OCI-LY3 (cell line): ENCODE data around the gene FNDC11.

Experiments used
- H2AFZ ChIP-seq: fragments of 200-600, 300-600 bp; shearing (Covaris generic); 2 replicates; pipeline ENCODE4 v1.6.0; 2014; ENCODE audit warnings: antibody characterized with exemption, low read depth, low read length
- H3K27ac ChIP-seq: fragments of 200-600, 300-600 bp; sonication (generic); 2 replicates; pipeline ENCODE4 v1.5.1; 2014; ENCODE audit warnings: mild to moderate bottlenecking, low read length, moderate library complexity, mixed read lengths
- H3K27me3 ChIP-seq: fragments of 200-600, 300-600 bp; sonication (generic); 2 replicates; pipeline ENCODE4 v1.6.1; 2014; ENCODE audit warnings: low read depth, low read length, mixed read lengths
- H3K36me3 ChIP-seq: fragments of 200-600, 300-600 bp; sonication (generic); replicated peaks from 2 replicates; pipeline ENCODE3; 2014; ENCODE audit warnings: low read depth, low read length, mixed read lengths
- H3K4me1 ChIP-seq: fragments of 300-600, 200-600 bp; sonication (generic); 2 replicates; pipeline ENCODE4 v1.6.1; 2014; ENCODE audit warnings: low read length, mixed read lengths
- H3K4me2 ChIP-seq: fragments of 200-600, 300-600 bp; sonication (generic); 2 replicates; pipeline ENCODE4 v1.6.1; 2014; ENCODE audit warnings: low read length, mixed read lengths
- H3K4me3 ChIP-seq: fragments of 300-600, 200-600 bp; sonication (generic); 2 replicates; pipeline ENCODE4 v1.5.1; 2014; ENCODE audit warnings: antibody characterized with exemption, mild to moderate bottlenecking, low read length, moderate library complexity
- H3K79me2 ChIP-seq: fragments of 300-600, 200-600 bp; shearing (Covaris generic); 2 replicates; pipeline ENCODE4 v1.6.1; 2014; ENCODE audit warnings: mild to moderate bottlenecking, low read length, mixed read lengths
- H3K9ac ChIP-seq: fragments of 300-600, 200-600 bp; shearing (Covaris generic); 2 replicates; pipeline ENCODE4 v1.6.0; 2014; ENCODE audit warnings: mild to moderate bottlenecking, low read length, moderate library complexity
- H3K9me3 ChIP-seq: fragments of 200-600, 300-600 bp; shearing (Covaris generic); 2 replicates; pipeline ENCODE4 v1.6.1; 2014; ENCODE audit warnings: low read length, mixed read lengths; ENCODE audit not compliant: insufficient read depth
- H4K20me1 ChIP-seq: fragments of 200-600, 300-600 bp; sonication (generic); 2 replicates; pipeline ENCODE4 v1.6.1; 2016; ENCODE audit warnings: low read length, mixed read lengths; ENCODE audit not compliant: insufficient read depth
- EZH2phosphoT487 ChIP-seq: fragments of 200-600 bp; shearing (Covaris generic); IDR thresholded peaks from 2 replicates; pipeline ENCODE4 v1.6.1; 2018; ENCODE audit warnings: antibody characterized with exemption, mixed run types, low read depth
- TF ChIP-seq, protein P1 (sequence below): fragments of 200-600, 300-600 bp; sonication (generic); IDR thresholded peaks from 2 replicates; pipeline ENCODE4 v1.5.1; 2014; ENCODE audit warnings: antibody characterized with exemption, low read length, low read depth

Gene FNDC11

DNA sequence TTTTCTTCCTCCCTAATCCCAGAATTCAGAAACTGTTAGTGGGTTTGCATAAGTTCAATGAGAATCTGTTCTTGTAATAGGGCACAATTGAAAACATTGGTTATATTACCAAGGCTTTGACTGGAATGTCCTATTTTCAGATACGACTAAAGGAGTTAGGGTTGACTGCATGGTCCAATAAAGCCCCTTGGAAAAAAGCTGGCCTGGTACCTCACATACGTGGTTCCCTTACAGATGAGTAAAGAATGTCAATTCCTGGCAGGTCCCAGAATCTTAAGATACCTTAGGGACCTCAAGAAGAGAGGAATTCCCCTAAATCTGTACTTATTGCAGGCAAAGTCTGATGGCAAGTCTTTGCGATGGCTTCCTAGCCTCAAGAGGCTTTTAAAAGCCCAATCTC lies 28.8 kb upstream of the FNDC11 start:
- no peaks in the 10 kb centered on the region for H4K20me1 ChIP-seq
- peaks cover 22% of the 10 kb centered on the region for H3K27me3 ChIP-seq
- H3K36me3 ChIP-seq = no peaks in the 10 kb centered on the region
- H3K4me3 ChIP-seq = no peak overlapping the region
- TF ChIP-seq, protein P1, sequence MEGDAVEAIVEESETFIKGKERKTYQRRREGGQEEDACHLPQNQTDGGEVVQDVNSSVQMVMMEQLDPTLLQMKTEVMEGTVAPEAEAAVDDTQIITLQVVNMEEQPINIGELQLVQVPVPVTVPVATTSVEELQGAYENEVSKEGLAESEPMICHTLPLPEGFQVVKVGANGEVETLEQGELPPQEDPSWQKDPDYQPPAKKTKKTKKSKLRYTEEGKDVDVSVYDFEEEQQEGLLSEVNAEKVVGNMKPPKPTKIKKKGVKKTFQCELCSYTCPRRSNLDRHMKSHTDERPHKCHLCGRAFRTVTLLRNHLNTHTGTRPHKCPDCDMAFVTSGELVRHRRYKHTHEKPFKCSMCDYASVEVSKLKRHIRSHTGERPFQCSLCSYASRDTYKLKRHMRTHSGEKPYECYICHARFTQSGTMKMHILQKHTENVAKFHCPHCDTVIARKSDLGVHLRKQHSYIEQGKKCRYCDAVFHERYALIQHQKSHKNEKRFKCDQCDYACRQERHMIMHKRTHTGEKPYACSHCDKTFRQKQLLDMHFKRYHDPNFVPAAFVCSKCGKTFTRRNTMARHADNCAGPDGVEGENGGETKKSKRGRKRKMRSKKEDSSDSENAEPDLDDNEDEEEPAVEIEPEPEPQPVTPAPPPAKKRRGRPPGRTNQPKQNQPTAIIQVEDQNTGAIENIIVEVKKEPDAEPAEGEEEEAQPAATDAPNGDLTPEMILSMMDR = no peak
- TF ChIP-seq EZH2phosphoT487 = no peak
- H3K4me1 ChIP-seq = peaks cover 10% of the 10 kb centered on the region
- H3K79me2 ChIP-seq = no peaks in the 10 kb centered on the region
- H3K9ac ChIP-seq = no peak overlapping the region
- no peak overlapping the region for H3K4me2 ChIP-seq
- no peak overlapping the region for H3K27ac ChIP-seq
- H2AFZ ChIP-seq = no peak overlapping the region
- H3K9me3 ChIP-seq = peaks cover 4% of the 10 kb centered on the region; the same call in 1 of the 2 replicates

DNA sequence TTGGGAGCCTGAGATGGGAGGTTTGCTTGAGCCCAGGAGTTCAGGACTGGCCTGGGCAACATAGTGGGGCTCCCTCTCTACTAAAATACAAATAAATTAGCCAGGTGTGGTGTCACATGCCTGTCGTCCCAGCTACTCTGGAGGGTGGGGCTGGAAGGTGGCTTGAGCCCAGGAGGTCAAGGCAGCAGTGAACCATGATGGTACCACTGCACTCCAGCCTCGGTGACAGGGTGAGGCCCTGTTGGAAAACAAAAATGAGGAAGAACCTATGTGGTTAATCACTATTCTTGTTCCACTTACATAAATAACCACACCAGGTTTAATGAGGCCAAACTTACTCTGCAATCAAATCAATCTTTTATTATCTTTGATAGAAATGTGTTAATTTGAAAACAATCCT lies 28.0 kb upstream of the FNDC11 start:
- no peak overlapping the region for H3K4me2 ChIP-seq

DNA sequence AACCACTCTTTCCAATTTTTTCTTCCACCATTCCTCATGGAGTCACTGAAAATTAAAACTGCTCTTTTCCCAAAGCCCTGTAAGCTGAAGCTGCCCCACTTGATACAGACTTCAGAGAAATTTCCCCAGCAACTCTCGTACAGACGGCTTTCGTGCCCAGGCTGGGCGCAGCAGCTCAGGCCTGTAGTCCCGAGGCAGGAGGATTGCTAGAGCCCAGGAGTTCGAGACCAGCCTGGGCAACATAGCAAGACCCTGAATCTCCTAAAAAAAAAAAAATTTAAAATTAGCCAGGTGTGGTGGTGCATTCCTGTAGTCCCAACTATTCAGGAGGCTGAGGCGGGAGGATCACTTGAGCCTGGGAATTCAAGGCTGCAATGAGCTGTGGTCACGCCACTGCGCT lies 26.8 kb upstream of the FNDC11 start:
- TF ChIP-seq, protein P1 = no peak
- no peak for TF ChIP-seq EZH2phosphoT487

More for the DNA sequence above, 28.0 kb upstream of the FNDC11 start:
- no peak overlapping the region for H3K27ac ChIP-seq
- H3K79me2 ChIP-seq = no peaks in the 10 kb centered on the region
- H3K9ac ChIP-seq = no peak overlapping the region
- H3K4me1 ChIP-seq = peaks cover 10% of the 10 kb centered on the region
- TF ChIP-seq, protein P1 = no peak
- TF ChIP-seq EZH2phosphoT487 = no peak
- H3K4me3 ChIP-seq = no peak overlapping the region
- peaks cover 4% of the 10 kb centered on the region; the same call in 1 of the 2 replicates for H3K9me3 ChIP-seq
- no peaks in the 10 kb centered on the region for H4K20me1 ChIP-seq
- H2AFZ ChIP-seq = no peak overlapping the region
- H3K27me3 ChIP-seq = peaks cover 22% of the 10 kb centered on the region
- H3K36me3 ChIP-seq = no peaks in the 10 kb centered on the region

GRCh38 chr20:63529180-63529860 lies 24.6 kb upstream of the FNDC11 start:
- peaks cover 10% of the 10 kb centered on the region for H3K4me1 ChIP-seq
- H3K9me3 ChIP-seq = no peaks in the 10 kb centered on the region
- no peak overlapping the region for H2AFZ ChIP-seq
- no peak overlapping the region for H3K27ac ChIP-seq
- TF ChIP-seq, protein P1 = no peak
- no peak for TF ChIP-seq EZH2phosphoT487
- H3K9ac ChIP-seq = no peak overlapping the region
- no peaks in the 10 kb centered on the region for H3K36me3 ChIP-seq
- peak overlapping the region; percentile 19; the same call in 1 of the 2 replicates for H3K4me2 ChIP-seq
- no peak overlapping the region for H3K4me3 ChIP-seq
- H4K20me1 ChIP-seq = no peaks in the 10 kb centered on the region
- H3K79me2 ChIP-seq = no peaks in the 10 kb centered on the region
- H3K27me3 ChIP-seq = peaks cover 26% of the 10 kb centered on the region

More for the DNA sequence above, 26.8 kb upstream of the FNDC11 start:
- Histone ChIP-seq H3K4me1 (peaks cover 10% of the 10 kb centered on the region), H3K27me3 (peaks cover 26% of the 10 kb centered on the region), H3K36me3 (no peaks in the 10 kb centered on the region), H3K9me3 (peaks cover 4% of the 10 kb centered on the region; the same call in 1 of the 2 replicates), H2AFZ (no peak overlapping the region), H3K79me2 (no peaks in the 10 kb centered on the region), H3K4me3 (no peak overlapping the region), H3K4me2 (no peak overlapping the region), H4K20me1 (no peaks in the 10 kb centered on the region), H3K9ac (no peak overlapping the region), H3K27ac (no peak overlapping the region)
